HT-29 (cell line): ENCODE measurements around the gene PROSER3. TPM values are rescaled to one million over a fixed set of nuclear protein-coding genes. Genes with fewer than 3 reads are reported as not detected.
A peak's percentile ranks its signal among the peaks of the same experiment; 100 is the strongest.

Source experiments
- DNase-seq: peaks from one replicate; pipeline ENCODE4 v3.0.0-alpha.2; 2015; ENCODE audit warnings: low spot score
- total RNA-seq: library from RNA; depleted of rRNA; stranded (reverse); fragments of >200 nt; shearing (Covaris generic); gene quantifications from 2 replicates; pipeline ENCODE4 v1.2.3, GENCODE V29; 2014

Gene PROSER3
- total RNA-seq, 1 experiment from 2014 or later = 17.2 TPM

GRCh38 chr19:35738021-35738886 is 19.7 kb upstream of the PROSER3 start:
- DNase-seq = no peak

- DNase-seq = no peak
Measured at GRCh38 chr19:35738887-35739229, 19.1 kb upstream of the PROSER3 start.

- no peak for DNase-seq
Measured at GRCh38 chr19:35739275-35740107, 18.5 kb upstream of the PROSER3 start.

GRCh38 chr19:35740108-35740422 is 17.9 kb upstream of the PROSER3 start:
- no peak for DNase-seq

- DNase-seq = peak; percentile 99
Measured at GRCh38 chr19:35740423-35741202, 17.4 kb upstream of the PROSER3 start.

- DNase-seq = no peak
Measured at GRCh38 chr19:35741203-35741515, 16.8 kb upstream of the PROSER3 start.

GRCh38 chr19:35742121-35742724 is 15.8 kb upstream of the PROSER3 start, which contains the start of gene IGFLR1:
TSS of gene IGFLR1 (minus strand) at chr19:35742452. CDS start at chr19:35741180, 1,272 bp downstream.
- no peak for DNase-seq

- DNase-seq = no peak
Measured at GRCh38 chr19:35743640-35744429, 14.1 kb upstream of the PROSER3 start.

GRCh38 chr19:35744430-35745327 is 13.3 kb upstream of the PROSER3 start:
- peak; percentile 100 for DNase-seq

GRCh38 chr19:35745328-35746086 is 12.5 kb upstream of the PROSER3 start, which contains the start of the genes PSENEN and U2AF1L4:
TSS of gene PSENEN (plus strand) at chr19:35745651. CDS start at chr19:35745931, 280 bp downstream.
TSS of gene U2AF1L4 (minus strand) at chr19:35745418. CDS start at chr19:35745391, 27 bp downstream.
- peak; percentile 100 for DNase-seq

GRCh38 chr19:35746087-35746462 is 11.9 kb upstream of the PROSER3 start:
- no peak for DNase-seq

GRCh38 chr19:35746531-35746930 is 11.4 kb upstream of the PROSER3 start:
- DNase-seq = no peak

GRCh38 chr19:35748106-35749020 is 9.6 kb upstream of the PROSER3 start, which contains the start of gene LIN37:
TSS of gene LIN37 (plus strand) at chr19:35748576. CDS start at chr19:35748725, 149 bp downstream.
- DNase-seq = peak; percentile 100

GRCh38 chr19:35750167-35750566 is 7.8 kb upstream of the PROSER3 start:
- peak; percentile 88 for DNase-seq

GRCh38 chr19:35751839-35752745 is 5.9 kb upstream of the PROSER3 start:
- DNase-seq = no peak

GRCh38 chr19:35752746-35753350 is 5.1 kb upstream of the PROSER3 start:
- DNase-seq = no peak
